H9 (cell line): ENCODE data around the gene NALCN. TPM values are rescaled to one million over a fixed set of nuclear protein-coding genes. Genes with fewer than 3 reads are reported as not detected.

Experiments used
- DNase-seq: peaks from one replicate; pipeline ENCODE4 v3.0.0-alpha.2; 2017
- H2AFZ ChIP-seq: one replicate; pipeline ENCODE4 v1.6.1; 2013; ENCODE audit warnings: mild to moderate bottlenecking, low read length, control low read depth, moderate library complexity
- H2AK5ac ChIP-seq: 2 replicates; pipeline ENCODE4 v1.6.1; 2013; ENCODE audit warnings: low read length, control low read depth, mixed read lengths; ENCODE audit not compliant: insufficient read length
- H2BK120ac ChIP-seq: one replicate; pipeline ENCODE4 v1.6.1; 2013; ENCODE audit warnings: low read depth, mild to moderate bottlenecking, low read length, control low read depth, inconsistent platforms; ENCODE audit not compliant: poor library complexity, severe bottlenecking
- H2BK12ac ChIP-seq: 2 replicates; pipeline ENCODE4 v1.6.1; 2013; ENCODE audit warnings: low read length, control low read depth, mixed read lengths, low read depth; ENCODE audit not compliant: insufficient read length
- H2BK15ac ChIP-seq: 2 replicates; pipeline ENCODE4 v1.6.1; 2013; ENCODE audit warnings: low read depth, low read length, control low read depth
- H2BK20ac ChIP-seq: one replicate; pipeline ENCODE4 v1.6.1; 2013; ENCODE audit warnings: low read depth, mild to moderate bottlenecking, low read length, control low read depth, inconsistent platforms; ENCODE audit not compliant: poor library complexity, severe bottlenecking
- H2BK5ac ChIP-seq: 2 replicates; pipeline ENCODE4 v1.6.1; 2013; ENCODE audit warnings: low read length, control low read depth, mixed read lengths; ENCODE audit not compliant: insufficient read length
- H3K14ac ChIP-seq: 2 replicates; pipeline ENCODE4 v1.6.1; 2013; ENCODE audit warnings: low read length, control low read depth; ENCODE audit not compliant: insufficient read depth
- H3K18ac ChIP-seq: 2 replicates; pipeline ENCODE4 v1.6.1; 2013; ENCODE audit warnings: low read depth, mild to moderate bottlenecking, mixed read lengths, low read length, control low read depth; ENCODE audit not compliant: insufficient read length
- H3K23ac ChIP-seq: 2 replicates; pipeline ENCODE4 v1.6.1; 2013; ENCODE audit warnings: low read length, control low read depth, mixed read lengths, low read depth; ENCODE audit not compliant: insufficient read length
- H3K23me2 ChIP-seq: 2 replicates; pipeline ENCODE4 v1.6.1; 2013; ENCODE audit warnings: low read depth, mild to moderate bottlenecking, mixed read lengths, low read length, control low read depth; ENCODE audit not compliant: insufficient read length, poor library complexity, severe bottlenecking
- H3K27ac ChIP-seq: 2 replicates; pipeline ENCODE4 v1.5.1; 2013; ENCODE audit warnings: low read length, control low read depth, mixed read lengths, low read depth; ENCODE audit not compliant: insufficient read length
- H3K27me3 ChIP-seq: 2 replicates; pipeline ENCODE4 v1.6.1; 2013; ENCODE audit warnings: low read length, control low read depth, inconsistent platforms; ENCODE audit not compliant: insufficient read depth
- H3K4ac ChIP-seq: 2 replicates; pipeline ENCODE4 v1.6.1; 2013; ENCODE audit warnings: low read depth, mild to moderate bottlenecking, control low read depth, inconsistent platforms, low read length, moderate library complexity
- H3K4me1 ChIP-seq: 2 replicates; pipeline ENCODE4 v1.6.1; 2013; ENCODE audit warnings: low read length, control low read depth, inconsistent platforms; ENCODE audit not compliant: insufficient read depth
- H3K4me2 ChIP-seq: 2 replicates; pipeline ENCODE4 v1.6.1; 2013; ENCODE audit warnings: low read length, control low read depth, mixed read lengths; ENCODE audit not compliant: insufficient read length, insufficient read depth
- H3K56ac ChIP-seq: 2 replicates; pipeline ENCODE4 v1.6.1; 2013; ENCODE audit warnings: low read depth, mild to moderate bottlenecking, mixed read lengths, low read length, control low read depth; ENCODE audit not compliant: insufficient read length
- H3K79me1 ChIP-seq: 2 replicates; pipeline ENCODE4 v1.6.1; 2013; ENCODE audit warnings: low read depth, mild to moderate bottlenecking, moderate library complexity, low read length, control low read depth, inconsistent platforms; ENCODE audit not compliant: insufficient read depth, poor library complexity, severe bottlenecking
- H3K79me2 ChIP-seq: 2 replicates; pipeline ENCODE4 v1.6.1; 2013; ENCODE audit warnings: low read length, control low read depth, inconsistent platforms; ENCODE audit not compliant: insufficient read depth
- H3K9ac ChIP-seq: 2 replicates; pipeline ENCODE4 v1.6.1; 2013; ENCODE audit warnings: low read length, control low read depth, mixed read lengths; ENCODE audit not compliant: insufficient read length; ENCODE audit errors: extremely low read depth
- H3K9me3 ChIP-seq: one replicate; pipeline ENCODE4 v1.6.1; 2013; ENCODE audit warnings: low read depth, low read length, inconsistent platforms; ENCODE audit not compliant: control insufficient read depth
- H3T11ph ChIP-seq: one replicate; pipeline ENCODE4 v1.6.1; 2013; ENCODE audit warnings: mild to moderate bottlenecking, low read length, control low read depth, inconsistent platforms
- H4K20me1 ChIP-seq: one replicate; pipeline ENCODE4 v1.6.1; 2013; ENCODE audit not compliant: control insufficient read depth, insufficient read length, insufficient read depth
- H4K5ac ChIP-seq: 2 replicates; pipeline ENCODE4 v1.6.1; 2013; ENCODE audit warnings: low read depth, mild to moderate bottlenecking, mixed read lengths, low read length, control low read depth; ENCODE audit not compliant: insufficient read length
- H4K8ac ChIP-seq: replicated peaks from 2 replicates; pipeline ENCODE4 v1.6.1; 2013; ENCODE audit warnings: low read length, control low read depth, mixed read lengths, low read depth; ENCODE audit not compliant: insufficient read length
- H4K91ac ChIP-seq: 2 replicates; pipeline ENCODE4 v1.6.1; 2013; ENCODE audit warnings: low read depth, mild to moderate bottlenecking, moderate library complexity, mixed read lengths, low read length, control low read depth; ENCODE audit not compliant: insufficient read length
- H3K27ac Mint-ChIP-seq, 3 experiments: 2 replicates in 2 of 3; 3 replicates in 1 of 3; pipeline ENCODE4 v1.8.0; 2020 to 2021; ENCODE audit warnings: mixed read lengths in 3 of 3, mild to moderate bottlenecking in 1 of 3, moderate library complexity in 1 of 3
- H3K27me3 Mint-ChIP-seq: 2 replicates; pipeline ENCODE4 v1.8.0; 2021; ENCODE audit warnings: low read depth, mild to moderate bottlenecking, moderate library complexity, mixed read lengths
- H3K36me3 Mint-ChIP-seq, 3 experiments: 2 replicates in 2 of 3; 3 replicates in 1 of 3; pipeline ENCODE4 v1.8.0; 2020 to 2021; ENCODE audit warnings: low read depth in 3 of 3, mixed read lengths in 3 of 3; ENCODE audit not compliant: insufficient read depth in 1 of 3
- H3K4me1 Mint-ChIP-seq, 2 experiments: 2 replicates each; pipeline ENCODE4 v1.8.0; 2020; ENCODE audit warnings: mixed read lengths in 2 of 2
- H3K4me3 Mint-ChIP-seq, 2 experiments: 2 replicates in 1 of 2; 3 replicates in 1 of 2; pipeline ENCODE4 v1.8.0; 2020 to 2021; ENCODE audit warnings: mild to moderate bottlenecking in 2 of 2, mixed read lengths in 2 of 2, moderate library complexity in 1 of 2
- H3K9me3 Mint-ChIP-seq, 2 experiments: 2 replicates in 1 of 2; 3 replicates in 1 of 2; pipeline ENCODE4 v1.8.0; 2020; ENCODE audit warnings: mild to moderate bottlenecking in 2 of 2, mixed read lengths in 2 of 2, moderate library complexity in 1 of 2
- WGBS: extraction: QIAGEN DNeasy Blood & Tissue Kit; methylation state at CpG from one replicate; pipeline ENCODE4 v1.1.7; 2013; ENCODE audit warnings: missing lambda C conversion rate, low lambda C conversion rate, mixed read lengths; ENCODE audit not compliant: insufficient read length; ENCODE audit errors: extremely low coverage; 5-methylcytosine and 5-hydroxymethylcytosine counted together
- total RNA-seq: library from RNA; stranded (reverse); gene quantifications from 2 replicates; pipeline ENCODE4 v1.2.1, GENCODE V29; 2021
- TF ChIP-seq, protein P1 (sequence below): fragments of 200-600 bp; sonication (generic); conservative IDR thresholded peaks from 3 replicates; pipeline ENCODE4 v1.8.0; 2021; ENCODE audit warnings: antibody characterized with exemption, mild to moderate bottlenecking

NALCN gene
- total RNA-seq, 1 experiment from 2014 or later: 0.09 TPM

- Histone ChIP-seq H3K4me2 (no peak overlapping the region), H2AK5ac (no peak overlapping the region), H2BK20ac (no peak overlapping the region), H3K23ac (no peak overlapping the region), H3K4ac (no peak overlapping the region), H3K56ac (no peak overlapping the region), H4K8ac (no peak overlapping the region), H3K27ac (no peak overlapping the region), H3K79me1 (no peaks in the 10 kb centered on the region), H4K5ac (no peak overlapping the region), H3T11ph (no peak overlapping the region), H2AFZ (no peak overlapping the region), H2BK5ac (no peak overlapping the region), H4K20me1 (no peaks in the 10 kb centered on the region), H3K18ac (no peak overlapping the region), H3K9ac (no peak overlapping the region), H2BK12ac (no peak overlapping the region), H3K4me1 (no peaks in the 10 kb centered on the region), H3K14ac (no peak overlapping the region), H4K91ac (no peak overlapping the region), H2BK120ac (no peak overlapping the region), H2BK15ac (no peak overlapping the region), H3K23me2 (peaks cover 9% of the 10 kb centered on the region), H3K79me2 (no peaks in the 10 kb centered on the region), H3K27me3 (peaks cover 7% of the 10 kb centered on the region; the same call in 1 of the 2 replicates), H3K9me3 (no peaks in the 10 kb centered on the region)
- H3K36me3 Mint-ChIP-seq: no peaks in the 10 kb centered on the region; a peak in 1 of 7 replicates
- peaks cover 31% of the 10 kb centered on the region for H3K27me3 Mint-ChIP-seq
- H3K4me1 Mint-ChIP-seq: peaks cover 8 to 14% of the 10 kb centered on the region in 2 experiments
- no peak overlapping the region for H3K4me3 Mint-ChIP-seq
- no peak for DNase-seq
- TF ChIP-seq, protein P1, sequence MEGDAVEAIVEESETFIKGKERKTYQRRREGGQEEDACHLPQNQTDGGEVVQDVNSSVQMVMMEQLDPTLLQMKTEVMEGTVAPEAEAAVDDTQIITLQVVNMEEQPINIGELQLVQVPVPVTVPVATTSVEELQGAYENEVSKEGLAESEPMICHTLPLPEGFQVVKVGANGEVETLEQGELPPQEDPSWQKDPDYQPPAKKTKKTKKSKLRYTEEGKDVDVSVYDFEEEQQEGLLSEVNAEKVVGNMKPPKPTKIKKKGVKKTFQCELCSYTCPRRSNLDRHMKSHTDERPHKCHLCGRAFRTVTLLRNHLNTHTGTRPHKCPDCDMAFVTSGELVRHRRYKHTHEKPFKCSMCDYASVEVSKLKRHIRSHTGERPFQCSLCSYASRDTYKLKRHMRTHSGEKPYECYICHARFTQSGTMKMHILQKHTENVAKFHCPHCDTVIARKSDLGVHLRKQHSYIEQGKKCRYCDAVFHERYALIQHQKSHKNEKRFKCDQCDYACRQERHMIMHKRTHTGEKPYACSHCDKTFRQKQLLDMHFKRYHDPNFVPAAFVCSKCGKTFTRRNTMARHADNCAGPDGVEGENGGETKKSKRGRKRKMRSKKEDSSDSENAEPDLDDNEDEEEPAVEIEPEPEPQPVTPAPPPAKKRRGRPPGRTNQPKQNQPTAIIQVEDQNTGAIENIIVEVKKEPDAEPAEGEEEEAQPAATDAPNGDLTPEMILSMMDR: no peak
- H3K27ac Mint-ChIP-seq: no peak overlapping the region
- no peaks in the 10 kb centered on the region for H3K9me3 Mint-ChIP-seq
- WGBS: no CpG with 5 or more reads among the region's 5 CpGs
Measured at GRCh38 chr13:101417501-101417900, 1.2 kb upstream of the NALCN start.
